GM18868 (cell line): ENCODE measurements around the gene PIK3R2.
"Not testable (repeated sequence)": the region's sequence is repeated elsewhere in the genome, so short reads cannot be mapped to it uniquely, and the experiment has no call there.

ENCODE experiments used
- ATAC-seq: cut with Tn5 transposase; IDR thresholded peaks from one replicate; pipeline ENCODE4 v1.9.1; 2021; ENCODE audit warnings: mild to moderate bottlenecking, moderate library complexity; ENCODE audit not compliant: unreplicated experiment

The PIK3R2 gene

GRCh38 chr19:18150776-18151624 lies 2.0 kb upstream of the PIK3R2 start:
- no peak for ATAC-seq

GRCh38 chr19:18152442-18152816 lies 534 bp upstream of the PIK3R2 start:
- ATAC-seq, result peak; percentile 57

- no peak for ATAC-seq
These were observed 682 bp downstream of the PIK3R2 start for GRCh38 chr19:18153556-18154134.

DNA sequence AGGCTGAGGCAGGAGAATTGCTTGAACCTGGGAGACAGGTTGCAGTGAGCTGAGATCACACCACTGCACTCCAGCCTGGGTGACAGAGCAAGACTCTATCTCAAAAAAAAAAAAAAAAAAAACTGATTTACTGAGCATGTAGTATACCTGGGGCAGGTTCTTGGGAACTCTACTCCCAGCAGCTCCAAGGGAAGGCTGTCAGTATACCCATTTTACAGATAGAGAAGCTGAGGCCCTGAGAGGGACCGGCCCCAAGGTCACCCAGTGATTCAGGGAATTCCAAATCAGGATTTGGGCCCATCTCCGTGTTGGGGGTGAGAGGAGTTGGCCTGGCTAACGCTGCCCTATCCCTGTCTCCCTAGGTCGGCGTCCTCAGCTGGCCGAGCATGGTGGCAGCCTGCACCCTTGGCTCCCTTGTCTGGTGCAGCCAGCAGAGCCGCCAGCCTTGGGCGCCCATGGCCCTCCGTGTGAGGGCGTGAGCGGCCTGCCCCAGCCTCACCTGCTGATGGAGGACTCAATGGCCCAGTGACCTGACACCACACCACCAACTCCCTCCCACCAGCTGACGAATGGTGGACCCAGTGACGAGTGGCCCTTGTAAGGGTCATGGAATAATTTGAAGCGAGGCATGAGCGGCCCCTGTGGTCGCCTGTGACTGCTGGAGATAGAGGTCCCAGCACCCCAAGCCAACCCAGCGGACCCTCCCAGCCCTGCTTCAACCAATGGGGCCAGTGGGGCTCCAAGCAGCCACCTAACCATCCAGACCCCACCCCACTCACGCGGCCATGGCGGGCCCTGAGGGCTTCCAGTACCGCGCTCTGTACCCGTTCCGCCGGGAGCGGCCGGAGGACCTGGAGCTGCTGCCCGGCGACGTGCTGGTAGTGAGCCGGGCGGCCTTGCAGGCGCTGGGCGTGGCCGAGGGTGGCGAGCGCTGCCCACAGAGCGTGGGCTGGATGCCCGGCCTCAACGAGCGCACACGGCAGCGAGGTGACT lies 2.4 kb downstream of the PIK3R2 start:
- no peak for ATAC-seq

DNA sequence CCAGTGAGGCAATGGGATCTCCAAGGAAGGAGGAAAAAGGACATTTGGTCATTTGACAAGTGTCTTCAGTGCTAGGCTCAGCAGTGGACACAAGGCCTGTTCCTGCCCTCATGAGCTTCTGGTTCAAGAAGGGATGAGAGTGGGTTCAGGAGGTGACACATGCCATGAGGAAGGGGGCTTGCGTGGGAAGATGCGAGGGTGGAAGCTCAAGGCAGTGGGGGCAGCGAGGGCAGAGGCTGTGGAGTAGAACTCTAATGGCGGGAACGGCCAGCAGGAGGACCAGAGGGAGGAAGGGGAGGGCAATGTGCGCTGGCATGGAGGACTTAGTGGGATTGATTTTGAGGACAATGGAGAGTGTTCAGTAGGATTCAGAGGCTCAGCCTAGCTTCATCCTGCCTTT lies 3.3 kb downstream of the PIK3R2 start:
- ATAC-seq, result no peak

- ATAC-seq, result no peak
These were observed 4.0 kb downstream of the PIK3R2 start for GRCh38 chr19:18156841-18157464.

DNA sequence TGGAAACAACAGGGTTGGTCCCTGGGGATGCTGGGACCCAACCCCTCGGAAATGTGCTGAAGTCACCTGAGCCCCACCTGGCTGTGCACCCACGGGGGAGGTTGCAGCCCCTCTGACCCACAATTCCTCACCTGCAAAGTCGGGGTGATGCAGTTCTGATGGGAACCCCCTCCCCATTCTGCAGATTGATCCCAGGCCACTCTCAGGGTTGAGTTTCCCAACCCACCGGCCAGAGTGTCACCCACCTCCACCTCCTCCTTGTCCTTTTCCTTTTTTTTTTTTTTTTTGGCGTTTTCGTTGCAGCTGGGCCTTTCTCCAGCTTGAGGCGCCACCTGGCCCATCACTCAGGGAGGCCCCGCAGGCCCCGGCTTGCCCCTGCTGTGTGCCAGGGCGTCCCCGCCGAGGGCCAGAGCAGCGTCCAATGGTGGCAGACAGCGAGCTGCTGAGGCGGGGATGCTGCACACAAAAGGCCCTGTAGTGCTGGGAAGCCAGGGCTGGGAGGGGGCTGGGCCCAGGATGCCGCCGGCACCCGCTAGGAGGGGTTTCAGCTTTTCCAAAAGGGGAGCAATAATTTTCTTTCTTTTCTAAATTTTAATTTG lies 4.6 kb downstream of the PIK3R2 start:
- no peak for ATAC-seq

DNA sequence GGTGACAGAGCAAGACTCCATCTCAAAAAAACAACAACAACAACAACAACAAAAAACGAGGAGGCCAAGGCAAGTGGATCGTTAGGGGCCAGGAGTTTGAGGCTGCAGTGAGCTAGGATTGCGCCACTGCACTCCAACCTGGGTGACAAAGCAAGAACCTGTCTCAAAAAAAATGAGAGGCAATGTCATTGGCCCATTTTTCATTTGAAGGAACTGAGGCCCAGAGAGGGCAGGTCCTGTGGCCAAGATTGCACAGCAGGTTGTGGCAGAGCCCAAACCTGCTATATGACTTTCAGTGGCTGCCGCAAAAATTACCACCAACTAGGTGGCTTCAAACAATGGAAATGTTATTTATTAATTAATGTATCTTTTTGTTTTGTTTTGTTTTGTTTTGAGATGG lies 5.5 kb downstream of the PIK3R2 start:
- no peak for ATAC-seq

DNA sequence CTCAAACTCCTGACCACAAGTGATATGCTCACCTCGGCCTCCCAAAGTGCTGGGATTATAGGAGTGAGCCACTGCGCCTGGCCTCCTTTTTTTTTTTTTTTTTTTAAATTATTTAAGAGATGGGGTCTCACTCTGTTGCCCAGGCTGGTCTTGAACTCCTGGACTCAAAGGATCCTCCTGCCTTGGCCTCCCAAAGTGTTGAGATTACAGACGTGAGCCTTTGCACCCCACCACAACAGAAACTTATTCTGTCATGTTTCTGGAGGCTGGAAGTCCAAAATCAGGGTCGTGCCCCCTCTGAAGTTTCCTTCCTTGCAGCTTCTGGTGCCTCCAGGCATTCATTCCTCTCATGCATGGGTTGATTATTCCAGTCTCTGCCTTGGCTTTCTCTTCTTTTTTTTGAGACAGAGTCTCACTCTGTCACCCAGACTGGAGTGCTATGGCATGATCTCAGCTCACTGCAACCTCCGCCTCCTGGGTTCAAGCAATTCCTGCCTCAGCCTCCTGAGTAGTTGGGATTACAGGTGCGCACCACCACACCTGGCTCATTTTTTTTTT lies 6.2 kb downstream of the PIK3R2 start:
- ATAC-seq, result not testable (repeated sequence)

DNA sequence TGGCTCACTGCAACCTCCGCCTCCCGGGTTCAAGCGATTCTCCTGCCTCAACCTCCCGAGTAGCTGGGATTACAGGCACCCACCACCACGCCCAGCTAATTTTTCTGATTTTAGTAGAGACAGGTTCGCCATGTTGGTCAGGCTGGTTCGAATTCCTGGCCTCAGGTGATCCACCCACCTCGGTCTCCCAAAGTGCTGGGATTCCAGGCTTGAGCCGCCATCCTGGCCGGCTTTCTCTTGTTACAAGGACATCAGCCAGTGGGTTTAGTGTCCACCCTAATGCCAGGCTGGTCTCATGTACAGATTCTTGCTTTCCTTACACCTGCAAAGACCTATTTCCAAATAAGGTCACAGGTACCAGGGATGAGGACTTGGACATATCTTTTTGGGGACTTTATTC lies 6.8 kb downstream of the PIK3R2 start:
- no peak for ATAC-seq

GRCh38 chr19:18160493-18160970 lies 7.6 kb downstream of the PIK3R2 start:
- ATAC-seq, result no peak

DNA sequence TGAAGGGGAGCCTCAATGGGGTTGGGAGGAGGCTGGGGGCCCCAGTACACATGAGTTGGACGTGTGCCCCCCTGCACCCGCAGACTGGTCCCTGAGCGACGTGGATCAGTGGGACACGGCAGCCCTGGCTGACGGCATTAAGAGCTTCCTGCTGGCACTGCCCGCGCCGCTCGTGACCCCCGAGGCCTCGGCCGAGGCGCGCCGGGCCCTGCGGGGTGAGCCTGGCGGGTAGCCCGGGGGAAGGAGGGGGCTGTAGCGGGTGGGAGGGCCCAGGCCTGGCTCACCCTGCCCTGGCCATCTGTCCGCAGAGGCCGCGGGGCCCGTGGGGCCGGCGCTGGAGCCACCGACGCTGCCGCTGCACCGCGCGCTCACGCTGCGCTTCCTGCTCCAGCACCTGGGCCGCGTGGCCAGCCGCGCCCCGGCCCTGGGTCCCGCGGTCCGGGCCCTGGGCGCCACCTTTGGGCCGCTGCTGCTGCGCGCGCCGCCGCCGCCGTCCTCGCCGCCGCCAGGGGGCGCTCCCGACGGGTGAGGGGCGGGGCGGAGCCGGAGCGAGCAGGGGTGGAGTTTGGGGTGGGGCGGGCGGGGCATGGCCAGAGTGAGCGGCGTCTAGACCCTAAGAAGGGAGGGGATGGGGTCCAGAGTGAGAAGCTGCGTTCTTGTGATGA lies 8.1 kb downstream of the PIK3R2 start:
- peak; percentile 47 for ATAC-seq

DNA sequence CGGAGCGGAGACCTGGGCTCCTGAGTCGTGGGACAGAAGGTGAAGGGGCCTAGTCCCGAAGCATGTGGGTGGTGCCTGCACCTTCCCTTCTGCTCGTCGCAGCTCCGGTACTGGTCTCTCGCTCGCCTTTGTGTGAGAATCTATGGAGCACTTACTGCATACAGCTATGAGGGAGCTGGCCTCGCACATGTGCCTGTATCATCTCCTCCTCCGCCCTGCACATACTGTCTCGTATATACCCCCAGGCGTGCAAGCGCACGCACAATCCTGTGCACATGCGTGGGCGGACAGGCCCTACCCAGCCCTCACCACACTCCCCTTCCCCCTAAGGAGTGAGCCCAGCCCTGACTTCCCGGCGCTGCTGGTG lies 8.7 kb downstream of the PIK3R2 start:
- no peak for ATAC-seq

DNA sequence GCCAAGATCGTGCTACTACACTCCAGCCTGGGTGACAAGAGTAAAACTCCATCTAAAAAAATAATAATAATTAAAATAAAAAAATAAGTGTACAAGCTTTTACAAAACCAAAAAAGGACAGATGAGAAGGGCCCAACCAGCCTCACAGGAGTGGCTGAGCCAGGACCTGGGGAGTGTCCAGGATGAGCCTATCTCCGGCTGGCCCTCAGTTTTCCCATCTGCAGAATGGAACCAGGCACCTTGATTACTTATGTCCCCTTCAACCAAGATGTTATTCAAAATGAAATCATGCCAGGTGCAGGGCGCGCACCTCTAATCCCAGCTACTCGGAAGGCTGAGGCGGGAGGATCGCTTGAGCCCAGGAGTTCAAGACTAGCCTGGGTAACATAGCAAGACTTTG lies 11.1 kb downstream of the PIK3R2 start:
- no peak for ATAC-seq

DNA sequence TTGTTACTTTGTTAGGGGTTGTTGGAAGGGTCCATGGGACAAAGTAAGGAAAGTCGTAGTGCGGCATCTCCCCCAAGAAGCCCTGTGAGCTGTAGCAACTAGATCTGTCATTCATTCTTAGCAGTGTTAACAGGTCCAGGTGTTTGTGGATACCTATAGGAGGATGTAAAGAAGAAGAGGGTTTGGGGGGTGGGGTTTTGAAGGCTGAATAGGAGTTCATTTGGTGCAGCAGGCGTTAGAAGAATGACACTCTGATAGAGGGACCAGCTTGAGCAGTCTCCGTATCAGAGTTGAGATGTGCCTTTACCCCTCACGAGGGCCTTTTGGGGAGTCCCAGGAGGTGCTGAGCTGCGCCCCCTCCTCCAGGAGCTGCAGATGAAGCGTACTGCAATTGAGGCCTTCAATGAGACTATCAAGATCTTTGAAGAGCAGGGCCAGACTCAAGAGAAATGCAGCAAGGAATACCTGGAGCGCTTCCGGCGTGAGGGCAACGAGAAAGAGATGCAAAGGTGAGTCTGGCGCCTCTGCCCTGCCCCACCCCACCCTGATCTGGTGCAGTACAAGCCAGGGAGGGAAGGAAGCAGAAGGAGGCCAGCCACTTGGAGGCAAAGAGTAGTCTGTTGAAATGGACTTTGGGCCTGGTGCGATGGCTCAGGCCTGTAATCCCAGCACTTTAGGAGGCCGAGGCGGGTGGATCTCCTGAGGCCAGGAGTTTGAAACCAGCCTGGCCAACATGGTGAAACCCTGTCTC lies 13.0 kb downstream of the PIK3R2 start:
- ATAC-seq, result no peak

GRCh38 chr19:18167011-18167410 lies 14.0 kb downstream of the PIK3R2 start:
- ATAC-seq, result no peak

DNA sequence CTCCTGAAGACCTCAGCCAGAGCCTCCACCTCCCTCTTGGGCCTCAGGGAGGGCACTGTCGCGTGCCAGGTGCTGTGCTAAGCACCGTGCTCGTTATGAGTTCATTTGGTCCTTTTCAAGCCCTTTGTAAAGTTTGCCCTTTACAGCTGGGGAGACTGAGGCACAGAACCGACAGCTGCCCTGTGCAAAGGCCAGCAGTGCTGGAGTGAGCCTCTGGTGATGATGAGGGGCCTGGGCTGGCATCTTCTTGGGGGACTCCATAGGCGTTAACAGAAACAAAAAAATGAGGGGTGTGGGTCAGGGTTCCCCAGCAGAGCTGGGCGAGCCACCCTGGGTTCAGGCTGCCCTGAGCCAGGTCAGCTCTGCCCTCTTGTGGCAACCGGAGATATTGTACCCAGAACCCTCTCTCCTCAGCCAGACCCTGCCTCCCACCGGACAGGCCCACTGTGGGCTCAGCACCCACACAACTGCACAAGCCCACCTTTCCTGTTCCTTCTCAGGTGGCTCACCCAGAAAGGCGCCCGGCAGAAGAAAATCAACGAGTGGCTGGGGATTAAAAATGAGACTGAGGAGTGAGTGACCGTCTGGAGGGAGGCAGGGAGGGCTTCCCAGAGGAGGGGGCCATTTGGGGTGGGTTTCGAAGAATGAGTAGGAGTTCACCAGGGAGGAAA lies 15.1 kb downstream of the PIK3R2 start:
- no peak for ATAC-seq

GRCh38 chr19:18168673-18169381 lies 15.9 kb downstream of the PIK3R2 start:
- ATAC-seq, result no peak
